HG02870 (cell line): ENCODE measurements around the gene PEX5.

Experiments
- ATAC-seq: cut with Tn5 transposase; IDR thresholded peaks from one replicate; pipeline ENCODE4 v1.9.1; 2021; ENCODE audit warnings: mild to moderate bottlenecking, moderate library complexity; ENCODE audit not compliant: unreplicated experiment

Gene PEX5

GRCh38 chr12:7189398-7190267, at the start of gene PEX5:
TSS of gene PEX5 (plus strand) at chr12:7189686. CDS start at chr12:7190378, 692 bp downstream.
- peak; percentile 95 for ATAC-seq

GRCh38 chr12:7141351-7142005, 48.0 kb upstream of the PEX5 start:
- no peak for ATAC-seq

GRCh38 chr12:7142056-7142644, 47.3 kb upstream of the PEX5 start:
- ATAC-seq, result no peak

- no peak for ATAC-seq
Measured at GRCh38 chr12:7142809-7143465, 46.5 kb upstream of the PEX5 start.

GRCh38 chr12:7143564-7143963, 45.9 kb upstream of the PEX5 start:
- ATAC-seq, result no peak

GRCh38 chr12:7144414-7145120, 44.9 kb upstream of the PEX5 start:
- ATAC-seq, result no peak

GRCh38 chr12:7145671-7146070, 43.8 kb upstream of the PEX5 start:
- ATAC-seq, result no peak

- ATAC-seq, result no peak
Measured at GRCh38 chr12:7146228-7146627, 43.3 kb upstream of the PEX5 start.

GRCh38 chr12:7146906-7147305, 42.6 kb upstream of the PEX5 start:
- ATAC-seq, result no peak

GRCh38 chr12:7150356-7150755, 39.1 kb upstream of the PEX5 start:
- no peak for ATAC-seq

- no peak for ATAC-seq
Measured at GRCh38 chr12:7150841-7151240, 38.6 kb upstream of the PEX5 start.

- no peak for ATAC-seq
Measured at GRCh38 chr12:7151532-7151931, 38.0 kb upstream of the PEX5 start.

- ATAC-seq, result no peak
Measured at GRCh38 chr12:7152818-7153217, 36.7 kb upstream of the PEX5 start.

GRCh38 chr12:7154042-7154441, 35.4 kb upstream of the PEX5 start:
- no peak for ATAC-seq

- no peak for ATAC-seq
Measured at GRCh38 chr12:7154901-7155470, 34.5 kb upstream of the PEX5 start.

GRCh38 chr12:7155471-7156034, 33.9 kb upstream of the PEX5 start:
- ATAC-seq, result no peak

GRCh38 chr12:7156259-7157197, 33.0 kb upstream of the PEX5 start:
- no peak for ATAC-seq

GRCh38 chr12:7157391-7157790, 32.1 kb upstream of the PEX5 start:
- no peak for ATAC-seq
